K562 (cell line): Measurements from ENCODE around the gene C1RL. TPM values are rescaled to one million over a fixed set of nuclear protein-coding genes. Genes with fewer than 3 reads are reported as not detected.

Experiments
- ATAC-seq: fragments of 200-7000 bp; cut with Tn5 transposase; 3 replicates; pipeline ENCODE4 v1.9.1; 2020; ENCODE audit warnings: moderate library complexity
- BruUV-seq: library from RNA; stranded (reverse); fragments of 400-500 nt; replicated peaks from 2 replicates; lab custom pipeline; 2021; lab: Mats Ljungman, UMichigan
- CTCF ChIA-PET: fragments of 300-600 bp; formaldehyde crosslinking; extraction: SDS; loops from one replicate; lab custom pipeline; 2021; ENCODE audit warnings: low intra/inter-chr PET ratio; lab: Yijun Ruan, JAX
- POLR2A ChIA-PET: fragments of 300-600, 350-650 bp; sonication (Branson Sonifier 250); formaldehyde crosslinking; extraction: SDS; loops from one replicate; lab custom pipeline; 2021; ENCODE audit warnings: antibody characterized with exemption, inconsistent platforms; lab: Yijun Ruan, JAX
- DNase-seq, 4 experiments: peaks; one replicate each; pipeline versions ENCODE4 v3.0.0 to v3.0.0-alpha.2; 2011 to 2018; ENCODE audit warnings: low spot score in 3 of 4, mixed read lengths in 3 of 4; ENCODE audit errors: extremely low read depth in 1 of 4
- FAIRE-seq: peaks from 2 replicates; lab custom pipeline; 2011; peaks lifted over from hg19 to GRCh38; lab: Jason Lieb, UNC
- H2AFZ ChIP-seq: 2 replicates; pipeline ENCODE4 v1.6.0; 2011; ENCODE audit warnings: low read depth, low read length, control low read depth, inconsistent platforms
- H3K27ac ChIP-seq: fragments of 200-600 bp; 3 replicates; pipeline ENCODE4 v1.8.0; 2011; ENCODE audit warnings: low read depth, mild to moderate bottlenecking, control low read depth, inconsistent platforms, low read length, moderate library complexity, mixed read lengths; ENCODE audit errors: extremely low read depth
- H3K27me3 ChIP-seq, 2 experiments: fragments of 300-600 bp in 1 of 2; 2 replicates in 1 of 2; 3 replicates in 1 of 2; pipeline versions ENCODE4 v1.6.0 to v1.8.0; 2011; ENCODE audit warnings: inconsistent platforms in 2 of 2, low read length in 2 of 2, mild to moderate bottlenecking in 1 of 2, mixed read lengths in 1 of 2, moderate library complexity in 1 of 2; ENCODE audit not compliant: control insufficient read depth in 2 of 2, insufficient read depth in 2 of 2
- H3K36me3 ChIP-seq: fragments of 300-600 bp; 3 replicates; pipeline ENCODE4 v1.8.0; 2011; ENCODE audit warnings: mild to moderate bottlenecking, low read length, inconsistent platforms; ENCODE audit not compliant: control insufficient read depth, insufficient read depth
- H3K4me1 ChIP-seq, 2 experiments: fragments of 200-600 bp in 1 of 2; replicated peaks in 1 of 2; 2 replicates in 1 of 2; 3 replicates in 1 of 2; pipeline versions ENCODE4 v1.5.1 to v1.8.0; 2011; ENCODE audit warnings: inconsistent platforms in 2 of 2, low read length in 2 of 2, mild to moderate bottlenecking in 1 of 2, mixed read lengths in 1 of 2, moderate library complexity in 1 of 2; ENCODE audit not compliant: control insufficient read depth in 2 of 2, insufficient read depth in 2 of 2
- H3K4me2 ChIP-seq: 2 replicates; pipeline ENCODE4 v1.6.1; 2011; ENCODE audit warnings: low read length, control low read depth, inconsistent platforms, mixed read lengths; ENCODE audit not compliant: insufficient read depth
- H3K4me3 ChIP-seq: fragments of 200-600 bp; sonication (generic), shearing (Covaris generic); 2 replicates; pipeline ENCODE4 v1.5.1; 2016; ENCODE audit warnings: control low read depth, inconsistent platforms
- H3K79me2 ChIP-seq: fragments of 200-600 bp; 3 replicates; pipeline ENCODE4 v1.8.0; 2011; ENCODE audit warnings: low read length, inconsistent platforms; ENCODE audit not compliant: control insufficient read depth, insufficient read depth
- H3K9ac ChIP-seq, 2 experiments: 2 replicates each; pipeline versions ENCODE4 v1.6.0 to v1.6.1; 2011; ENCODE audit warnings: low read depth in 2 of 2, low read length in 2 of 2, control low read depth in 1 of 2, inconsistent platforms in 1 of 2, mild to moderate bottlenecking in 1 of 2, mixed read lengths in 1 of 2; ENCODE audit not compliant: insufficient read depth in 1 of 2
- H3K9me1 ChIP-seq: one replicate; pipeline ENCODE4 v1.6.0; 2011; ENCODE audit warnings: inconsistent platforms, mild to moderate bottlenecking, low read length, moderate library complexity; ENCODE audit not compliant: control insufficient read depth, insufficient read depth
- H3K9me3 ChIP-seq: replicated peaks from 2 replicates; pipeline ENCODE4 v1.5.1; 2011; ENCODE audit warnings: low read depth, low read length, inconsistent platforms; ENCODE audit not compliant: control insufficient read depth, insufficient read depth
- H4K20me1 ChIP-seq: replicated peaks from 2 replicates; pipeline ENCODE4 v1.6.1; 2011; ENCODE audit warnings: low read length, inconsistent platforms, mixed read lengths; ENCODE audit not compliant: control insufficient read depth, insufficient read depth
- ATF2 ChIP-seq: sonication (generic); formaldehyde crosslinking; IDR thresholded peaks from 2 replicates; pipeline ENCODE4 v1.8.1; 2022; ENCODE audit warnings: missing genetic modification reagents
- DMBX1 ChIP-seq: fragments of 250-450 bp; sonication (Bioruptor Pico); IDR thresholded peaks from 2 replicates; pipeline ENCODE4 v1.8.0; 2022; ENCODE audit warnings: inconsistent platforms, mild to moderate bottlenecking, moderate library complexity, borderline replicate concordance
- HDAC1 ChIP-seq, 2 experiments: fragments of 450-650 bp; IDR thresholded peaks; 2 replicates each; pipeline ENCODE4 v1.6.1; 2016 to 2017; ENCODE audit warnings: inconsistent platforms in 1 of 2, mild to moderate bottlenecking in 1 of 2, moderate library complexity in 1 of 2
- MITF ChIP-seq: IDR thresholded peaks from 2 replicates; pipeline ENCODE4 v1.6.1; 2014; ENCODE audit warnings: antibody characterized with exemption
- TAL1 ChIP-seq: fragments of 450-650 bp; IDR thresholded peaks from 2 replicates; pipeline ENCODE4 v1.6.1; 2016; ENCODE audit warnings: mild to moderate bottlenecking
- ZC3H8 ChIP-seq: fragments of 450-650 bp; IDR thresholded peaks from 2 replicates; pipeline ENCODE4 v1.6.1; 2017
- ZHX1 ChIP-seq: fragments of 150-350 bp; conservative IDR thresholded peaks from 2 replicates; pipeline ENCODE4 v1.6.1; 2014; ENCODE audit warnings: low read length
- WGBS: fragments of 100-300 bp; shearing (Covaris generic); methylation state at CpG from one replicate; pipeline ENCODE4 v1.1.6; 2016; ENCODE audit warnings: low coverage, mixed read lengths; ENCODE audit not compliant: insufficient coverage; ENCODE audit errors: missing lambda C conversion rate; 5-methylcytosine and 5-hydroxymethylcytosine counted together
- in situ Hi-C: fragments of 300-500 bp; cut with MboI; formaldehyde crosslinking; loops from 4 replicates; pipeline ENCODE4 v1.15.0; 2018; ENCODE audit warnings: inconsistent platforms, mixed read lengths
- intact Hi-C: fragments of 100-400 bp; cut with micrococcal nuclease; formaldehyde crosslinking; loops from 2 replicates; pipeline ENCODE4 v1.14.2; 2022
- polyA plus RNA-seq, 8 experiments: library from polyadenylated mRNA; depleted of rRNA in 4 of 8; stranded (reverse) in 5 of 8; unstranded in 3 of 8; fragments of >200 nt; fragmentation: Nextera tagmentation in 2 of 8; fragmentation: Illumina TruSeq in 1 of 8; extraction: Ambion mirVana in 2 of 8; extraction: Trizol in 1 of 8; gene quantifications; 2 replicates each; pipeline versions ENCODE4 v1.2.1 to v1.2.3, GENCODE V29; 2011 to 2014; ENCODE audit warnings: inconsistent platforms in 1 of 8, missing spikeins in 1 of 8
- total RNA-seq, 7 experiments: library from RNA; depleted of rRNA in 6 of 7; stranded (reverse); fragments of >200 nt in 6 of 7; fragmentation: Illumina TruSeq in 2 of 7; extraction: Trizol in 2 of 7; gene quantifications; 2 replicates each; pipeline versions ENCODE4 v1.2.1 to v1.2.3, GENCODE V29; 2011 to 2021; ENCODE audit warnings: low replicate concordance in 1 of 7

C1RL gene
- total and polyA plus RNA-seq, 9 of the 15 experiments (the other 6 are each of a cell fraction or from before 2014, with no cell fraction given), result 1.4 to 10.7 (median 8.0) TPM

- TF ChIP-seq TAL1, result no peak
- no peak for TF ChIP-seq HDAC1 (IDR thresholded peaks at IDR 0.05)
- no peak for TF ChIP-seq ZC3H8
Observed at GRCh38 chr12:7108796-7109571, at the start of gene C1RL (continued).

- intact Hi-C loops, result no loop called here
- H3K4me3 ChIP-seq, result no peak overlapping the region
- 82% methylated on average over 9 of the region's 17 CpGs for WGBS
- FAIRE-seq (no peak), ATAC-seq (no peak), DNase-seq (no peak)
- H3K79me2 ChIP-seq, result no peaks in the 10 kb centered on the region
- BruUV-seq, result no TSS peak
- H3K4me1 ChIP-seq, result peaks cover 0 to 9% of the 10 kb centered on the region in 2 experiments; a peak in 2 of 5 replicates
- no peak overlapping the region; a peak in 1 of 4 replicates for H3K9ac ChIP-seq
- no peak overlapping the region for H3K4me2 ChIP-seq
- H4K20me1 ChIP-seq, result no peaks in the 10 kb centered on the region
- peaks cover 3% of the 10 kb centered on the region; the same call in 1 of the 3 replicates for H3K36me3 ChIP-seq
- H3K27me3 ChIP-seq, result no peaks in the 10 kb centered on the region
- TF ChIP-seq MITF (no peak), DMBX1 (CRISPR knock-in tag) (no peak), ZHX1 (no peak), ATF2 (no peak)
- H2AFZ ChIP-seq, result no peak overlapping the region
- CTCF ChIA-PET, result no interaction called here
- POLR2A ChIA-PET, result interaction anchor here (0.6 kb wide), 1 partner anchor 18 kb away, joined by 4 read pairs; no protein-coding TSS in a partner anchor
- H3K9me1 ChIP-seq, result no peaks in the 10 kb centered on the region
- H3K27ac ChIP-seq, result no peak overlapping the region
- H3K9me3 ChIP-seq, result no peaks in the 10 kb centered on the region
- in situ Hi-C loops, result no loop called here
Observed at GRCh38 chr12:7157391-7157790, 48.4 kb upstream of the C1RL start.
